NK-92 (cell line): ENCODE data around the gene ADAMTS15.

Experiments
- DNase-seq: peaks from one replicate; lab custom pipeline; 2025; ENCODE audit not compliant: unreplicated experiment; lab: John Stamatoyannopoulos, UW

Gene ADAMTS15

GRCh38 chr11:130476922-130477491 lies 28.6 kb downstream of the ADAMTS15 start:
- DNase-seq = no peak

GRCh38 chr11:130477586-130478203 lies 29.2 kb downstream of the ADAMTS15 start:
- no peak for DNase-seq

GRCh38 chr11:130478204-130478701 lies 29.8 kb downstream of the ADAMTS15 start:
- no peak for DNase-seq

- DNase-seq = no peak
These were observed 30.4 kb downstream of the ADAMTS15 start for GRCh38 chr11:130478881-130479280.

GRCh38 chr11:130480186-130480585 lies 31.7 kb downstream of the ADAMTS15 start:
- no peak for DNase-seq

GRCh38 chr11:130480711-130481140 lies 32.3 kb downstream of the ADAMTS15 start:
- DNase-seq = no peak

GRCh38 chr11:130483124-130483523 lies 34.7 kb downstream of the ADAMTS15 start:
- DNase-seq = no peak

GRCh38 chr11:130485983-130486382 lies 37.5 kb downstream of the ADAMTS15 start:
- no peak for DNase-seq

GRCh38 chr11:130486391-130486836 lies 38.0 kb downstream of the ADAMTS15 start:
- DNase-seq = no peak

GRCh38 chr11:130486987-130487923 lies 38.8 kb downstream of the ADAMTS15 start:
- no peak for DNase-seq

- no peak for DNase-seq
These were observed 39.7 kb downstream of the ADAMTS15 start for GRCh38 chr11:130487924-130488815.

- DNase-seq = no peak
These were observed 40.6 kb downstream of the ADAMTS15 start for GRCh38 chr11:130488848-130489584.

- no peak for DNase-seq
These were observed 41.3 kb downstream of the ADAMTS15 start for GRCh38 chr11:130489716-130490115.

GRCh38 chr11:130490682-130491449 lies 42.4 kb downstream of the ADAMTS15 start:
- DNase-seq = no peak

- no peak for DNase-seq
These were observed 49.7 kb downstream of the ADAMTS15 start for GRCh38 chr11:130498181-130498580.

- no peak for DNase-seq
These were observed 51.4 kb downstream of the ADAMTS15 start for GRCh38 chr11:130499828-130500227.

GRCh38 chr11:130504317-130504716 lies 55.9 kb downstream of the ADAMTS15 start:
- no peak for DNase-seq

GRCh38 chr11:130508913-130509312 lies 60.5 kb downstream of the ADAMTS15 start:
- DNase-seq = no peak

GRCh38 chr11:130509942-130510341 lies 61.5 kb downstream of the ADAMTS15 start:
- DNase-seq = no peak
